SK-N-MC (cell line): ENCODE results near the gene ANTXR1.

ENCODE experiments used
- DNase-seq: peaks from one replicate; pipeline ENCODE4 v3.0.0-alpha.2; 2011; ENCODE audit warnings: low read depth, low spot score
- H3K27ac ChIP-seq: fragments of 200-600 bp; sonication (generic); 2 replicates; pipeline ENCODE4 v1.5.1; 2016; ENCODE audit warnings: mixed run types
- H3K36me3 ChIP-seq: fragments of 200-600 bp; sonication (generic); 2 replicates; pipeline ENCODE4 v1.6.1; 2017; ENCODE audit warnings: antibody characterized with exemption, low read length, mixed read lengths; ENCODE audit not compliant: insufficient read depth
- H3K4me3 ChIP-seq: fragments of 200-600 bp; sonication (generic); 2 replicates; pipeline ENCODE4 v1.5.1; 2016
- H3K9ac ChIP-seq: fragments of 200-600 bp; sonication (generic); 2 replicates; pipeline ENCODE4 v1.8.0; 2017; ENCODE audit warnings: mixed run types, mixed read lengths; ENCODE audit not compliant: insufficient read length
- H3K9me3 ChIP-seq: fragments of 200-600 bp; sonication (generic); 2 replicates; pipeline ENCODE4 v1.6.1; 2017; ENCODE audit warnings: low read depth, mild to moderate bottlenecking, antibody characterized with exemption, low read length, moderate library complexity, mixed read lengths
- EZH2 ChIP-seq: fragments of 200-600 bp; sonication (generic); IDR thresholded peaks from one replicate; pipeline ENCODE4 v1.6.1; 2017; ENCODE audit warnings: antibody characterized with exemption
- FOXP2 ChIP-seq: optimal IDR thresholded peaks from 2 replicates; pipeline ENCODE3; 2011; ENCODE audit warnings: mild to moderate bottlenecking, moderate library complexity; ENCODE audit not compliant: insufficient read depth; ENCODE audit errors: extremely low read length, control extremely low read depth
- POLR2AphosphoS5 ChIP-seq: IDR thresholded peaks from 2 replicates; pipeline ENCODE4 v1.6.1; 2012; ENCODE audit warnings: mild to moderate bottlenecking, low read depth, low read length, borderline replicate concordance

Gene ANTXR1

DNA sequence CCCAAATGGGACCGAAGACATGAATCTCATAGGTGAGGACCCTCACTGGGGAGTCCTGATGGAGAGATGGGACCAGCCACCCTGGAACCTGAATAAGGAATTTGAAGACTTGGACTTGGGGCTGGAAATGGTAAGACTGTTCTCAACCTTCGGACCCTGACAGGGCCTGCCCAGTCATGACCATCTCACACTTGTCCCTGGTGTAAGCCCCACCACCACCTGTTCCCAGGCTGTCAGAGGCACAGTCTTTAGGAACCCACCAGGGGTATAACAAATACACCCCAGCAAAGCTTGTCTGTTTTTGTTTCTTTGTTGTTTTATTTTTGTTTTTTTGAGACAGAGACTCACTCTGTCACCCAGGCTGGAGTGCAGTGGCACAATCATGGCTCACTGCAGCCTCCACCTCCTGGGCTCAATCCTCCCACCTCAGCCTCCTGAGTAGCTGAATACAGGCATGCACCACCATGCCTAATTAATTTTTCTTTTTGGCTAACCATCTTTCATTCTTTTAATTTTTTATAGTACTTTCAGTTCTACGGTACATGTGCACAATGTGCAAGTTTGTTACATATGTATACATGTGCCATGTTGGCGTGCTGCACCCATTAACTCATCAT, 267.9 kb downstream of the ANTXR1 start:
- no peak for DNase-seq
- H3K9ac ChIP-seq = no peak overlapping the region
- no peaks in the 10 kb centered on the region for H3K9me3 ChIP-seq
- no peak overlapping the region for H3K27ac ChIP-seq
- no peaks in the 10 kb centered on the region for H3K36me3 ChIP-seq
- H3K4me3 ChIP-seq = no peak overlapping the region
- TF ChIP-seq EZH2 (no peak), FOXP2 (no peak)

DNA sequence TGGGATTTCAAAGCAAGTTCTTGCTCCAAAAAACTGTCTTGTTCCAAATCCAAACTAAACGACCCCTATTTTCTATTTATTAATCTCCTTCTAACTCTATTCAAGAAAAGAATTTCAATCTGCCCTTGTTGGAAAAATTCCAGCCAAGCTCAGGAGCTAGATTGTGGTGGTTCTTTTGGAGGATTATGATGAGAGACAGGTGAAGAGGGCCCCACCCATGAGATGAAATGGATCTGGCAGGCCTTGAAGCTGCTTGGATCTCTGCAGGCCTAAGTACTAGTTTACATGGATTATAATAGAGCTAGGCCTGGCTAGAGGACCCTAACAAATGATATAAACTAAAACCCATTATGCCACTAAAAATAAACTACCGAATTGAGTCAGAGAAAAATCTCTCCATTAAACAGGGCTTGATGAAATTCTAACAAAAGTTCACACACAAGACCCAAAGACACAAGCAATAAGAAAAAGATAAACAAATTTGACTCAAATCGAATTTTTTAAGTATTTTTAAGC, 272.5 kb downstream of the ANTXR1 start:
- no peak for DNase-seq
- TF ChIP-seq POLR2AphosphoS5 (no peak), FOXP2 (no peak), EZH2 (no peak)
- no peak overlapping the region for H3K27ac ChIP-seq
- H3K36me3 ChIP-seq = no peaks in the 10 kb centered on the region
- H3K9ac ChIP-seq = no peak overlapping the region
- no peak overlapping the region for H3K4me3 ChIP-seq
- no peaks in the 10 kb centered on the region for H3K9me3 ChIP-seq

DNA sequence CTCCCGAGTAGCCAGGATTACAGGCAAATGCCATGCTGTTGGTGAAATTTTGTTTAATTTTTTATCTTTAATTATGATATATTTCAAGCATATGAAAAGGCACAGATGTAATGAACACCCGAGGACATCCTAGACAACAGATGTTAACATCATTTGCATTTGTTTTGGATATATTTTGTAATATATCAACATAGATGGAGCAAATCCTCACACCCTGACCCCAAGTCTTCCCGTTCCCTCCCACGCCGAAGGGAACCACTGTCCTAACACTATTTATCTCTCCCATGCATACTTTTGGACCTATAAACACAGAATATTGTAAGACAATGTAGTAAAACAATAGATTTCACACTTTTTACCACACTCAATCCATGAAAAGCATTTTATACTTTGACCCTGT, 274.6 kb downstream of the ANTXR1 start:
- Histone ChIP-seq H3K9ac (no peak overlapping the region), H3K36me3 (no peaks in the 10 kb centered on the region), H3K27ac (no peak overlapping the region), H3K4me3 (no peak overlapping the region), H3K9me3 (no peaks in the 10 kb centered on the region)
- no peak for TF ChIP-seq POLR2AphosphoS5
- TF ChIP-seq EZH2 = no peak
- TF ChIP-seq FOXP2 = no peak
- DNase-seq = no peak

DNA sequence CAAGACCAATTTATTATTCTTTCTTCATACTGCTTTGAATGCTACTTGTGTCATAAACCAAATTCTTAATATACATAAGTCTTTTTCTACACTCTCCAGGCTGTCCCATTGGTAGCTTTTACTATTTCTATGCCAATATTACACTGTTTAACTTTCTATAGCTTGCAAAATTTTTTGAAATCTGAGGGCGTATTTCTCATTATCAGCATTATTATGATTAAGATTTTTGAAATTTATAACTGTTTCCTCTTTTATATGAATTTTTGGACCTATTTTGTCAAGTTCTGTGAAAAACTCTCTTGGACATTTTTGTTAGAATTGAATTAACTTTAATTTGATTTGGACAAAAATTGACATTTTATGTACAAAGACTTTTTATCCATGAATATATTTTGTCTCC, 275.4 kb downstream of the ANTXR1 start:
- no peaks in the 10 kb centered on the region for H3K36me3 ChIP-seq
- no peak overlapping the region for H3K27ac ChIP-seq
- no peak for TF ChIP-seq FOXP2
- TF ChIP-seq POLR2AphosphoS5 = no peak
- no peak for TF ChIP-seq EZH2
- no peak overlapping the region for H3K9ac ChIP-seq
- H3K9me3 ChIP-seq = no peaks in the 10 kb centered on the region
- H3K4me3 ChIP-seq = no peak overlapping the region
- no peak for DNase-seq

DNA sequence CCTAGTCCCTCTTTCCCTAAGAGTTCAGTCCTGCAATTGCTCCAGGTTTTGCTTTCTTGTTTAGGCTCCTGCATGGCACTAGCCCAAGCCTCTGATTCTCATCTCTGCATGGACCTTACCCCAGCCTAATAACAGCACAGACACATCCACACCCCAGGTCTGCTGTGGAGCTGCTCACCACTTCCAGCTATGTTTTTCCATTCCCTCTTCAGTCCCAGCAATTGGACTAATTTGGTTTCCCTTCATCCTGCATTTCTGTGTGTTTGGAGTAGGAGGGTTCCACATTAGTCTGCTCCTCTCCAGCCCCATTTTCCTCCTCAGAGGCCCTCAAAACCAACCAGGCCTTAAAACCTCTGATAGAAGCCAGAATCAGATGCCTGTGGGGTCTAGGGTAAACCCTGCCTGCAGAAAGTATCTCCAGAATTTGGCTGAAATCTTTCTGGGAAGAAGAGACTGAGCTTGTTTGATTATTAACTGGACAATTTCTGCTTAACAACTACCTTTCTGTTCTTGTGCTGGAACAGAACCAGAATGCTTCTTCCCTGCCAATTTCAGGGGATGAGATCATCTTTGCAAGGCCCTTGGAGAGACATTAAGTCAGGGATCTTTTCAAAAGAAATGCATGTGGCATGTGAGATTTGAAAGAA, 278.1 kb downstream of the ANTXR1 start:
- Histone ChIP-seq H3K4me3 (no peak overlapping the region), H3K36me3 (no peaks in the 10 kb centered on the region), H3K9me3 (no peaks in the 10 kb centered on the region), H3K9ac (no peak overlapping the region), H3K27ac (no peak overlapping the region)
- DNase-seq = no peak
- TF ChIP-seq EZH2 (no peak), POLR2AphosphoS5 (no peak), FOXP2 (no peak)

DNA sequence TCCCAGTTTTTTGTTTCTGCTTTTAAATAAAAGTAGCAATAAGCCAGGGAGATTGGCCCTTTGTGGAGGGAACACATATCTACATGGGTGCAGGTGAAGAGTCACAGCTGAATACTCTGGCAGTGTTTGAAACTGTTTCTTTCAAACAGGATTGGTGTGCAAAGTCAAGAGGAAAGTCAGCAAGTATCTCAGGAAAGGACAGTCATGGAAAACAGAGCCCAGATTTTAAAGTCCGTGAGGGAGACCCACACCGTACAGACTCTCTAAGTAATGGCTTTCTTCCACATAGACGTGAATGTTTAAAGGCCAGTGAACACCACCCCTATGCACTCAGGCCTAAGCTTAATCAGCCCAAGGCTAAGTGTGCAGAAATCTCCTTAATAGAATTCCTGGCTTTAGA, 278.7 kb downstream of the ANTXR1 start:
- Histone ChIP-seq H3K4me3 (no peak overlapping the region), H3K9me3 (no peaks in the 10 kb centered on the region), H3K27ac (no peak overlapping the region), H3K36me3 (no peaks in the 10 kb centered on the region), H3K9ac (no peak overlapping the region)
- no peak for DNase-seq
- TF ChIP-seq EZH2 = no peak
- TF ChIP-seq FOXP2 = no peak
- TF ChIP-seq POLR2AphosphoS5 = no peak

DNA sequence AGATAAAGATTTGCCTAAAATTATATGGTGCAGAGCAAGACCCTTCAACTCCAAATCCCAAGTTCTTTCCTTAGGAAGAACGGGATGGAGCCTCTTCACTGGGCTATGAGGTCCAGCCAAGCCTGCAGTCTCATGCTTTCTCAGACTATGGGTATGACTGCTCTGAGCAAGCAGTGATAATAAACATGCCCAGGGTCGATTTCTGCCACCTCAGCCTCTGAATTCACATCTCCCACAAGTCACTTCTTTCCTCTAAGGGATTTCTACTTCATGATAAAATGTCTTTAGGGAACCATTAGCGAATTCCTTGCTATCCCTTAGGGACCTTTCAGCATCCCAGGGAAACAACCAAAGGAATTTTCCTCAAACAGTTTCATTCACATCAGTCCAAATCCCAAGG, 279.3 kb downstream of the ANTXR1 start:
- H3K27ac ChIP-seq = no peak overlapping the region
- no peak overlapping the region for H3K9ac ChIP-seq
- H3K36me3 ChIP-seq = no peaks in the 10 kb centered on the region
- no peaks in the 10 kb centered on the region for H3K9me3 ChIP-seq
- no peak overlapping the region for H3K4me3 ChIP-seq
- no peak for DNase-seq
- TF ChIP-seq FOXP2 (no peak), EZH2 (no peak), POLR2AphosphoS5 (no peak)

DNA sequence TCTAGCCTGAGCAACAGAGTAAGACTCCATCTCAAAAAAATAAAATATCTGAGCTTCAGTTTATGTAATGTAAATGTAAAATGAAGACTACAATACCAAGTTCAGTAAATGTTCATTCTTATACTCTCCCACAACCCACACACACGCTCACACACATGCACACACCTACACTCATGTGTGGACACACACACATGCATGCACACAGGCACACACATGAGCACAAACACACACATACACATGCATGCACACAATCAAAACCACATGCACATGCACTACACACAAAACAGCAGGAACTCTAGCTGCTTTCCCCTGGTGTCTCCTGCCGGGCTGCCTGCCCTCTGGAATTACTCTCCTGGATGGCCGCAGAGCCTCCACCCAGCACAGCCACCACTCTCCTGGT, 283.4 kb downstream of the ANTXR1 start:
- Histone ChIP-seq H3K9ac (no peak overlapping the region), H3K27ac (no peak overlapping the region), H3K9me3 (no peaks in the 10 kb centered on the region), H3K4me3 (no peak overlapping the region), H3K36me3 (no peaks in the 10 kb centered on the region)
- no peak for TF ChIP-seq POLR2AphosphoS5
- TF ChIP-seq FOXP2 = no peak
- no peak for TF ChIP-seq EZH2
- DNase-seq = no peak

DNA sequence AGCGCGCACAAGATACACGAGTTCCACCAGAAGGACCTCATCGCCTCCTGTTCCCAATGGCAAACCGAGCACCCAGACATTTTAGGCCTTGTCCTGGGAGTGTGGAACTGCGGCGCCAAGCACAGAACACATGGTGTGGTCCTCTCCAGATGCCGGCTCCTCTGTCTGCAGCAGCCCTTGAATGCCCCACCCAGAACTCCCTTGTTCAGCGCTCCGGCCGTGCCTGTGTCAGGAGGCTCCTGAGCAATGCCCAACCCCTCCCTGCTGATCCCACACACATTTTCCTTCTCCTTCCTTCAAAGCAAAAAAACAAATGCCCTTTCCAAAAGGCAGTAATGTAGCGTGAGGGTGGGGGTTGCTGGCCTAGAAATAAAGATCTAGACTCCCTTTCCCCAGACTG, 284.2 kb downstream of the ANTXR1 start:
- no peak overlapping the region for H3K4me3 ChIP-seq
- H3K9ac ChIP-seq = no peak overlapping the region
- no peak for TF ChIP-seq EZH2
- TF ChIP-seq POLR2AphosphoS5 = no peak
- TF ChIP-seq FOXP2 = no peak
- DNase-seq = no peak
- no peaks in the 10 kb centered on the region for H3K36me3 ChIP-seq
- no peaks in the 10 kb centered on the region for H3K9me3 ChIP-seq
- H3K27ac ChIP-seq = no peak overlapping the region
